Measurements from ENCODE around the gene UCMA. TPM values are rescaled to one million over a fixed set of nuclear protein-coding genes. Genes with fewer than 3 reads are reported as not detected.

UCMA gene
- total RNA-seq, 3 donors from 2014 or later: not detected

DNA sequence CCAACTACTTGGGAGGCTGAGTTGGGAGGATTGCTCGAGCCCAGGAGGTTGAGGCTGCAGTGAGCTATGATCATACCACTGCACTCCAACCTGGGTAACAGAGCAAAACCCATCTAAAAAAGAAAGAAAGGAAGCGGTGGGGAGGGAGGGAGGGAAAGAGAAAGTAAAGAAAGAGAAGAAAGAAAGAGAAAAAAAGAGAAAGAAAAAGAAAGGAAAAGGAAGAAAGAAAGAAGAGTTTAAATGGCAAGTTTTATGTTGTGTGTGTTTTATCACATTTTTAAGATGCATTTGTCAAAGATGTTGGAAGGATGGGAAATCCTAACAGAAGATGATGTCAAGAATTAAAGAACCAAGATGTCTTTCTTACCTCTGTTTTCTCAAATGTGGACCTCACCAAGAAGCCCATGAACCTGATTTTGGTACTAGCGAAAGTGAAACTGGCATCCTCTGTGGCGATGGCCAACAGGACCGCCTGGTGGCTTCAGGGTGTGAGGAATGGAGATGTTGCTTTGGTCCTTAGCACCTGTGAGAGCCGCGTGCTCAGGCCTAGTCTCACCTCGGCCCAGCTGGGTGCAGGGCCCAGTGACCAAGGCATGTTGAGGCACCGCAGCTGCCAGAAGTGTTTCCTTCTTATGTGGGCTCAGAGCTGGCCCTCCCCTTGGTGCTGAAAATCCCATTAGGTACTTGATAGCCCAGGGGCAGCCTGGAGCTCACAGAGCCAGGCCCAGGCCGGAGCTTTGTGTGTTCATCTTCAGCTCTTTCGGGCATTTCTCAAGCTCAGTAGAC lies 9.8 kb downstream of the UCMA start:
- Histone ChIP-seq H3K36me3 (no peaks in the 10 kb centered on the region), H3K27ac (no peak overlapping the region), H3K4me3 (no peak overlapping the region), H3K4me1 (no peaks in the 10 kb centered on the region), H3K27me3 (no peaks in the 10 kb centered on the region), H3K9me3 (no peaks in the 10 kb centered on the region)
- no peak for TF ChIP-seq POLR2AphosphoS5 (IDR thresholded peaks at IDR 0.05)
- TF ChIP-seq, protein P1, sequence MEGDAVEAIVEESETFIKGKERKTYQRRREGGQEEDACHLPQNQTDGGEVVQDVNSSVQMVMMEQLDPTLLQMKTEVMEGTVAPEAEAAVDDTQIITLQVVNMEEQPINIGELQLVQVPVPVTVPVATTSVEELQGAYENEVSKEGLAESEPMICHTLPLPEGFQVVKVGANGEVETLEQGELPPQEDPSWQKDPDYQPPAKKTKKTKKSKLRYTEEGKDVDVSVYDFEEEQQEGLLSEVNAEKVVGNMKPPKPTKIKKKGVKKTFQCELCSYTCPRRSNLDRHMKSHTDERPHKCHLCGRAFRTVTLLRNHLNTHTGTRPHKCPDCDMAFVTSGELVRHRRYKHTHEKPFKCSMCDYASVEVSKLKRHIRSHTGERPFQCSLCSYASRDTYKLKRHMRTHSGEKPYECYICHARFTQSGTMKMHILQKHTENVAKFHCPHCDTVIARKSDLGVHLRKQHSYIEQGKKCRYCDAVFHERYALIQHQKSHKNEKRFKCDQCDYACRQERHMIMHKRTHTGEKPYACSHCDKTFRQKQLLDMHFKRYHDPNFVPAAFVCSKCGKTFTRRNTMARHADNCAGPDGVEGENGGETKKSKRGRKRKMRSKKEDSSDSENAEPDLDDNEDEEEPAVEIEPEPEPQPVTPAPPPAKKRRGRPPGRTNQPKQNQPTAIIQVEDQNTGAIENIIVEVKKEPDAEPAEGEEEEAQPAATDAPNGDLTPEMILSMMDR (IDR thresholded peaks at IDR 0.05): no peak
- intact Hi-C loops (cut with DNase I; ENCODE audit: low total_unique reads): no loop called here
- no peak for DNase-seq (ENCODE audit: low spot score in 2 of 2)

DNA sequence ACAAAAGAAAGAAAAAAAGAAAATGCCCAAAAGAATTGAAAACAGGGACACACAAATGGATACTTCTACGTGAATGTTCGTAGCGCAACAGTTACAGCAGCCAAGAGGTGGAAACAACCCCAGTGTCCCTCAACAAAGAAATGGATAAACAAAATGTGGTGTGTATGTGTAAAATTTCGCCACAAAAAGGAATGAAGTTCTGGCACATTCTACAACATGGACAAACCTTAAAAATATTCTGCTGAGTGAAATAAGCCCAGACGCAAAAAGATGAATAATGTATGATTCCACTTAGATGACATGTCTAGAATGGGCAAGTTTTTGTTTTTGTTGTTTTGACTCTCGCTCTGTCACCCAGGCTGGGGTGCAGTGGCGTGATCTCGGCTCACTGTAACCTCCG lies 10.9 kb downstream of the UCMA start:
- intact Hi-C loops (cut with DNase I; ENCODE audit: low total_unique reads): no loop called here
- Histone ChIP-seq H3K36me3 (no peaks in the 10 kb centered on the region), H3K27me3 (no peaks in the 10 kb centered on the region), H3K27ac (no peak overlapping the region), H3K4me1 (no peaks in the 10 kb centered on the region), H3K4me3 (no peak overlapping the region), H3K9me3 (no peaks in the 10 kb centered on the region)
- TF ChIP-seq, protein P1 (IDR thresholded peaks at IDR 0.05): no peak
- TF ChIP-seq POLR2A (IDR thresholded peaks at IDR 0.05): no peak
- no peak for TF ChIP-seq POLR2AphosphoS5 (IDR thresholded peaks at IDR 0.05)
- no peak for DNase-seq (ENCODE audit: low spot score in 2 of 2)

DNA sequence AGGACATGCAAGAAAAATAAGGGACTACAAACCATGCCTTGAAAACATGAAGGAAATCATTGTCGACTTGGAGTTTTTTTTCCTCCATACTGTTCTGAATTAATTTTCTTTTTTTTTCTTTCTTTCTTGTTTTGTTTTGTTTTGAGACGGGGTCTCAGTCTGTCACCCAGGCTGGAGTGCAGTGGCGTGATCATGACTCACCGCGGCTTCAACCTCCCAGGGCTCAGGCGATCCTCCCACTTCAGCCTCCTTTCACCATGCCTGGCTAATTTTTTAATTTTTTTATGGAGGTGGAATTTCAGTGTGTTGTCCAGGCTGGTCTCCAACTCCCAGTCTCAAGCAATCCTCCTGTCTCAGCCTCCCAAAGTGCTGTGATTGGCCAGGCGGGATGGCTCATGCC lies 11.6 kb downstream of the UCMA start:
- no peak overlapping the region for H3K4me3 ChIP-seq
- no peak overlapping the region for H3K27ac ChIP-seq
- no peaks in the 10 kb centered on the region for H3K27me3 ChIP-seq
- DNase-seq (ENCODE audit: low spot score in 2 of 2): no peak
- intact Hi-C loops (cut with DNase I; ENCODE audit: low total_unique reads): no loop called here
- no peaks in the 10 kb centered on the region for H3K9me3 ChIP-seq
- no peaks in the 10 kb centered on the region for H3K36me3 ChIP-seq
- TF ChIP-seq POLR2AphosphoS5 (IDR thresholded peaks at IDR 0.05): no peak
- H3K4me1 ChIP-seq: no peaks in the 10 kb centered on the region

DNA sequence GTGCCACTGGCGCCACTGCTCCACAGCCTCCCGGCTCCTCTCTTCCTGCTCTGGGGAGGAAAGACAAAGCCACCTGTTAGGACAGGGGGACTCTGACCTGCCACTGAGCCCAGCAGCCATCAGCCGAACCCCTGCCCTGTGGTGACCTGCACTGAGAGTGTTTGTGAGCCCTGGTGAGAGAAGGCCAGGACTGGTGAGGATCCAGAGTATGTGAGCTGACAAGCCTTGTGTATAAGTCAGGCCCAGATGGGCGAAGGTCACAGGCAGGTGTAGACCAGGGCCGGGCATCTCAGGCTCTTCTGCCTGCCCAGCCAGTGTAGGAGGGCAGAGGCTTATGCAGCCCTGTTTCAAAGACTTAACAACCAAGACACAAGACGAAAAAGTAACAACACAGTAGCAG lies 12.0 kb downstream of the UCMA start:
- H3K9me3 ChIP-seq: no peaks in the 10 kb centered on the region
- DNase-seq (ENCODE audit: low spot score in 2 of 2): no peak
- no peaks in the 10 kb centered on the region for H3K27me3 ChIP-seq
- TF ChIP-seq POLR2A (IDR thresholded peaks at IDR 0.05) (no peak), POLR2AphosphoS5 (IDR thresholded peaks at IDR 0.05) (no peak)
- TF ChIP-seq, protein P1 (IDR thresholded peaks at IDR 0.05): no peak
- no peaks in the 10 kb centered on the region for H3K36me3 ChIP-seq
- H3K27ac ChIP-seq: no peak overlapping the region
- H3K4me3 ChIP-seq: no peak overlapping the region
- intact Hi-C loops (cut with DNase I; ENCODE audit: low total_unique reads): no loop called here
- no peaks in the 10 kb centered on the region for H3K4me1 ChIP-seq

DNA sequence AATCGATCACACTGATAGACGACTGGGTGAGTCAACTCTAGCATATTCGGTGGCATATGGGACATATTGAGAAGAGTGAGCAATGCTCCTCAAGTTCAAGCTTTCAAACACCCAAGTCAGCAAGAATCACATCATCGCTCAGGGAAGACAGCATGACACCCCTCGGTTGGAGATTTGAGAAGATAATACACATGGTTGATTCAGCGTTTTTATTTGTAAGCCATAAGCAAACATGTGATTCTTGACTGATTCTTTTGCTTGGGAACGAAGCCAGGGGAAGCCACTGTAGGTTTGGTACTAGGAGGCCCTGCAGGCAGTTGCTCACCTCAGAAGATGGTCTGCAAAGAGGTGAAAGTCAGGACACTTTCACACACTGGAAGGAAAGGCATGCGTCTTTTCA lies 12.6 kb downstream of the UCMA start:
- Histone ChIP-seq H3K4me1 (no peaks in the 10 kb centered on the region), H3K9me3 (no peaks in the 10 kb centered on the region), H3K27me3 (no peaks in the 10 kb centered on the region), H3K27ac (no peak overlapping the region), H3K4me3 (no peak overlapping the region), H3K36me3 (no peaks in the 10 kb centered on the region)
- DNase-seq (ENCODE audit: low spot score in 2 of 2): no peak
- intact Hi-C loops (cut with DNase I; ENCODE audit: low total_unique reads): no loop called here
- TF ChIP-seq POLR2AphosphoS5 (IDR thresholded peaks at IDR 0.05): no peak
- TF ChIP-seq, protein P1 (IDR thresholded peaks at IDR 0.05): no peak
- TF ChIP-seq POLR2A (IDR thresholded peaks at IDR 0.05): no peak

Measured in breast epithelium (tissue), 4 donors.